ENCODE measurements around the gene TMEM183A. TPM values are rescaled to one million over a fixed set of nuclear protein-coding genes. Genes with fewer than 3 reads are reported as not detected.

TMEM183A gene
- total and polyA plus RNA-seq, 9 of the 15 experiments (the other 6 are each of a cell fraction or from before 2014, with no cell fraction given) = 23.4 to 190 (median 124) TPM

- peak in 1 of 2 experiments; percentile 62 for TF ChIP-seq AFF1 (IDR thresholded peaks at IDR 0.05; ENCODE audit: low read depth in 1 of 2, partially characterized antibody in 2 of 2)
- TF ChIP-seq HMBOX1 (IDR thresholded peaks at IDR 0.05) = no peak
- no peak for TF ChIP-seq RAD21 (CRISPR knock-in tag; conservative IDR thresholded peaks at IDR 0.05 in 1 of 2, IDR thresholded peaks at IDR 0.05 in 1 of 2)
- no peak for TF ChIP-seq SMARCC2 (IDR thresholded peaks at IDR 0.05; ENCODE audit: low read depth)
- TF ChIP-seq GABPB2 (CRISPR knock-in tag; conservative IDR thresholded peaks at IDR 0.05) = no peak
- peak; percentile 92 to 94 for TF ChIP-seq TEAD1 (CRISPR knock-in tag; IDR thresholded peaks at IDR 0.05)
- TF ChIP-seq KDM5B (IDR thresholded peaks at IDR 0.05; ENCODE audit: insufficient replicate concordance, low read depth, low read length) = peak; percentile 88
- no peak for TF ChIP-seq ZBTB8A (IDR thresholded peaks at IDR 0.05; ENCODE audit: partially characterized antibody)
- TF ChIP-seq SAFB (IDR thresholded peaks at IDR 0.05; ENCODE audit: borderline replicate concordance, low read depth, low read length) = no peak
- peak; percentile 83; the same call in 1 of the 2 replicates for TF ChIP-seq MEF2D (tag; conservative IDR thresholded peaks at IDR 0.05; ENCODE audit: low read depth)
- TF ChIP-seq ZHX1 (conservative IDR thresholded peaks at IDR 0.05; ENCODE audit: low read length) = no peak; the same call in 1 of the 2 replicates
- no peak for TF ChIP-seq ARID3A (IDR thresholded peaks at IDR 0.05; ENCODE audit: borderline replicate concordance, low read depth, low read length)
- no peak for TF ChIP-seq TAF15 (IDR thresholded peaks at IDR 0.05; ENCODE audit: low read depth, low read length)
- peak; percentile 95; the same call in 1 of the 2 replicates for TF ChIP-seq ZNF589 (CRISPR knock-in tag; IDR thresholded peaks at IDR 0.05; ENCODE audit: low read depth)
- 0 out of 2 replicates have a peak, but pooled peaks have one; percentile 60 for TF ChIP-seq ZBTB12 (CRISPR knock-in tag; IDR thresholded peaks at IDR 0.05)
These were observed 19.0 kb downstream of the TMEM183A start, which contains the start of gene PPFIA4 (continued) for GRCh38 chr1:203026031-203026665.
